Coronary artery (tissue), 2 donors: ENCODE measurements around the gene ATP6V0E2.

Source experiments
- DNase-seq: peaks from one replicate; pipeline ENCODE4 v3.0.0-alpha.2; 2017; ENCODE audit warnings: low spot score
- H3K27ac ChIP-seq, 2 donors: fragments of 200-600 bp; sonication (generic); one replicate each; pipeline ENCODE4 v1.5.1; 2016 to 2019
- H3K4me3 ChIP-seq: fragments of 200-600 bp; sonication (generic); 2 replicates; pipeline ENCODE4 v1.5.1; 2016; ENCODE audit warnings: mild to moderate bottlenecking, moderate library complexity
- TF ChIP-seq, protein P1 (sequence below): fragments of 200-600 bp; sonication (generic); IDR thresholded peaks from one replicate; pipeline ENCODE4 v1.5.1; 2019; ENCODE audit warnings: antibody characterized with exemption

The ATP6V0E2 gene

DNA sequence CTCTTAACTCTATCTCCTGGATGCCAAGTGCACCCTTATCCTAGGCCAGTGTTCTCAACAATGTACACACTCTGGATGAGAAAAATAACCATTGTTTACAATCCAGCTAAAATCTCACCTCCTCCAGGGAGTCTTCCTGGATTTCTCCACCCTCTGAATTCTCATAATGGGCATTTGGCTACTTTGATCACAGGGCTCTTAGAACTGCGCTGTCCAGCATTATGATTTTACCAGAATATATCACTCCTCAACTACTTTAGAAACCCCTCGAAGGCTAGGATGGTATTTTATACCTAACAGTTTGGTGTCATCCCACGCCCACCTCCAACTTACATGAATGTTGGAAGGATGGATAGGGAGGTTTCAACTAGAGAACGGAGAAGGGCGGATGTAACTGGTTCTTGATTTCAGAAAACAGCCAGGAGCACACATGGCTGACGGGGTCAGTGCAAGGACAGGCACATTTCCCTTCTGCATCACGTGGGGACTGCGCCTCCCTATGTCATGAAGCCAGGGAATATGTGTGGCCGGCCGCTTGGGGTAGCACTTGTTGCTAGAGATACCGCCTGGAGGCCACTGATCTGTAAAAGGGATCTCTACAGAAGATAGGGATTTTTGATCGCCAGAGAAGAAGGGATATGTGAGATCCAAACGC lies 1.2 kb upstream of the ATP6V0E2 start:
- H3K4me3 ChIP-seq: peak overlapping the region; percentile 86
- TF ChIP-seq, protein P1, sequence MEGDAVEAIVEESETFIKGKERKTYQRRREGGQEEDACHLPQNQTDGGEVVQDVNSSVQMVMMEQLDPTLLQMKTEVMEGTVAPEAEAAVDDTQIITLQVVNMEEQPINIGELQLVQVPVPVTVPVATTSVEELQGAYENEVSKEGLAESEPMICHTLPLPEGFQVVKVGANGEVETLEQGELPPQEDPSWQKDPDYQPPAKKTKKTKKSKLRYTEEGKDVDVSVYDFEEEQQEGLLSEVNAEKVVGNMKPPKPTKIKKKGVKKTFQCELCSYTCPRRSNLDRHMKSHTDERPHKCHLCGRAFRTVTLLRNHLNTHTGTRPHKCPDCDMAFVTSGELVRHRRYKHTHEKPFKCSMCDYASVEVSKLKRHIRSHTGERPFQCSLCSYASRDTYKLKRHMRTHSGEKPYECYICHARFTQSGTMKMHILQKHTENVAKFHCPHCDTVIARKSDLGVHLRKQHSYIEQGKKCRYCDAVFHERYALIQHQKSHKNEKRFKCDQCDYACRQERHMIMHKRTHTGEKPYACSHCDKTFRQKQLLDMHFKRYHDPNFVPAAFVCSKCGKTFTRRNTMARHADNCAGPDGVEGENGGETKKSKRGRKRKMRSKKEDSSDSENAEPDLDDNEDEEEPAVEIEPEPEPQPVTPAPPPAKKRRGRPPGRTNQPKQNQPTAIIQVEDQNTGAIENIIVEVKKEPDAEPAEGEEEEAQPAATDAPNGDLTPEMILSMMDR: no peak
- DNase-seq: peak; percentile 88
- peak overlapping the region; percentile 85 to 87 for H3K27ac ChIP-seq

DNA sequence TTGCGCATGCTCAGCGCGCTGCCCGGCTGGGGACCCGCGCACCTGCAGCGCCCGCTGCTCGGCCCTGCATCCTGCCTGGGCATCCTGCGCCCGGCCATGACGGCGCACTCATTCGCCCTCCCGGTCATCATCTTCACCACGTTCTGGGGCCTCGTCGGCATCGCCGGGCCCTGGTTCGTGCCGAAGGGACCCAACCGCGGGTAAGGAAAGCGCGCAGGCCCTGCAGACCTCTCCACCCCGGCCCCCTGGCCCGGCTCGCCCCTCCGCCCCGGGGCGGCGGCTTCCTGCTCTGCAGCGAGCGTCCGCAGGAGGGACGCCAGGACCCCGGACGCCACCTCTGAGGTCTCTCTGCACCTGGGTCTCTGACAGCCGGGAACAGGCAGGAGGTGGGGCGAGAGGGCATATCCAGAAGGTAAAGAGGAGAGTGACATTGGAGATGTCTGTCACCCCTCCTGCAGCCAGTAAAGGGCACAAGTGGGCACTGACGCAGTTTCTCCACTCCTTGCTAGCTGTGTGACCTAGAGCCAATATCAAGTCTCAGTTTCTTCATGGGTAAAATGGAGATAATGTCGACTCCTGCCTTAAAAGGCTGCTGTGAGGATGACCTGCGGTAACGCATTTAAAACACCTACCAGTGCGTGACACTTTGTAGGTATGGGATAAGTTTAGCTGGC lies 338 bp downstream of the ATP6V0E2 start:
- H3K27ac ChIP-seq: peak overlapping the region in 1 of 2 donors; percentile 87
- DNase-seq: no peak
- TF ChIP-seq, protein P1: no peak
- peak overlapping the region; percentile 86 for H3K4me3 ChIP-seq

DNA sequence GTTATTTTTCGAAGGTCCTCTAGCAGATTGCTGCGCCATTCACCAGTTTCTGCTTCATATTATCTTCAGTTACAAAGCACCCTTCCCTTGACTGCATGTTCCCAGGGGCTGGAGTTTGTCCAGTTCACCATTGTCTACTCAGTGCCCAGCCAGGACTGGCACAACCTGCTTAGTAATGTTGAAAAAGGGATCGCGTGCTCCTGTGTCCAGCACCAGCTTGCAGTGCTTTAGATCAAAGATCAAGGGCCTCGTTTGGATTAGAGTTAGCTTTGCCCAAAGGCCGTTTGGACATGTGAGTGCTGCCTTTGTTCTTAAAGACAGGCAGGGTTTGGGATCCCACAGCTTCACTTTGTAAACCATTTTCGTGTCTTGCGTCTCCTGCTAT lies 867 bp downstream of the ATP6V0E2 start:
- TF ChIP-seq, protein P1: no peak
- no peak for DNase-seq
- H3K4me3 ChIP-seq: peak overlapping the region; percentile 86
- H3K27ac ChIP-seq: no peak overlapping the region

DNA sequence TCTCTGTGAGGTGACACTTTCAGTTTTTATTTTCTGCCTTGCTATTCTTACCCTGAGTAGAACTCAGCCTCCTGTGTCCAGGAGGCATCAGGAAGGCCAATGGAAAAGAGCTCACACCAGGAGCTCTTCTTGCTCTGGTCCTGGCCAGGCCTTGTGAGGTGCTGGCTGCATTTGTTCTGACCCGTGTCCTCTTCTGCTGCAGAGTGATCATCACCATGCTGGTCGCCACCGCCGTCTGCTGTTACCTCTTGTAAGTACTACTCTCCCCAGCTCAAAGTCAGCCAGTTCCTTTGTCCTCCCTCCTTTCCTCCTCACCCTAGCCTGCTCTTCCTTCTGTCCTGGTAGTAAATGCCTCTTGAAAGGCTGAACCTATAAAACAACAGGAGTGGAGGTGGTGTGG lies 1.6 kb downstream of the ATP6V0E2 start:
- DNase-seq: peak; percentile 65
- no peak overlapping the region for H3K4me3 ChIP-seq
- H3K27ac ChIP-seq: no peak overlapping the region
- TF ChIP-seq, protein P1: no peak

DNA sequence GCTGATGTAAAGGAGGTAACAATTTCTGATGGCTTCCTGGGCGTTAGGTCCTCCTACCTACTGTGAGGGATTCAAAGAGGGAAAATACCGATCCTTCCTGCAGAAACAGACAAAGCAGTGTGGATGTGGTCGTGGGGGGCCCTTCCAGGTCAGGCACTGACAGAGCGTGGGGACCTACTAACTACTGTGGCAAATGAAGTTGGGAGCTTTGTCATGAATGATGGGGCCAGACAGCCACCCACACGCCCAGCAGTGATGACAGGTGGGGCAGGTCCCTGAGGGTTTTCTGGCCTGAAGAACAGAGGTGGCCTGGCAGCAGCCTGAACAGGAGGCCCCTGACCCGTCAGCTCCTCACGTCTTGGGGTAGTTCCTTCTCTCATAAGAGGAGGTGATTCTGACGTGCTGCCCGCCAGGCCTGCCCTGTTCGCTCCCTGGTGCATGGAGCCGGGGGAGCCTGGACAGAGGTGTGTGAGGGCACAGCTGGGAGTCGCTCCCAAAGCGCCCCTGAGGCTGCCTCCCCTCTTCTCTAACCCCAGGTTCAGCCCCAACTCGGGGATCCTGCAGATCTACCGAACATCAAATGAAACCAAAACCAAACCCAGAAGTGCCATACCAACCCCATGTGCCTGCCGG lies 4.2 kb downstream of the ATP6V0E2 start:
- TF ChIP-seq, protein P1: no peak
- peak; percentile 65 for DNase-seq
- Histone ChIP-seq H3K27ac (no peak overlapping the region), H3K4me3 (no peak overlapping the region)

DNA sequence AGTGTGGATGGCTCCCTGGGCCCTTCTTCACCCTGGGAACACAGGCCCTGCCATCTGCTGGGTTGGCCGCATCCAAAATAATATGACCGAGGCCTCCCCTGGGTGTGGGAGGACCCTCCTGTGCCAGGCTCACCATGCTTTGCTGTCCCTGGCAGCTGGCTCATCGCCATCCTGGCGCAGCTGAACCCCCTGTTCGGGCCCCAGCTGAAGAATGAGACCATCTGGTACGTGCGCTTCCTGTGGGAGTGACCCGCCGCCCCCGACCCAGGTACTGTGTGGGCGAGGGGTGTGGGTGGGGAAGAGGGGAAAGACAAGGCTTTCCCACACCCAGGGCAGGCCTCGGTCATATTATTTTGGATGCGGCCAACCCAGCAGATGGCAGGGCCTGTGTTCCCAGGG lies 4.8 kb downstream of the ATP6V0E2 start:
- H3K27ac ChIP-seq: no peak overlapping the region
- no peak overlapping the region for H3K4me3 ChIP-seq
- TF ChIP-seq, protein P1: no peak
- DNase-seq: no peak
